ENCODE measurements around the gene MESD.

MESD gene

DNA sequence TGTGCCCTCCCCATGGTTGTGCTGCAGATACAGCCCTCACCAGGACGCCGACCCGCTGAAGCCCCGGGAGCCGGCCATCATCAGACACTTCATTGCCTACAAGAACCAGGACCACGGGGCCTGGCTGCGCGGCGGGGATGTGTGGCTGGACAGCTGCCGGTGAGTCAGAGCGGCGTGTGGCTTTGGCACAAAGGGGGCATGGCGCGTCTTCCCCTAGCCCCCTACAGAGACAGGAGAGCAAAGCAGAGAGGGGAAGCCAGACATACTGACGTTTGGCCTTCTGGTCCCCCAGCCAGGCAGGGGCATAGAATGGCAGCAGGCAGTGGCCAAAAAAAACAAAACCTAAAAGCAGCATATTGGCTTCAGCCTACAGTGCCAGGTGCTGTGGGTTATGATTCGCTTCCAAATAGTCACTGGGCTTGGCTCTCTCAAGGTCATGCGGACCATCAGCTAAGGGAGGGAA is 64.0 kb downstream of the MESD start:
- no peaks in the 10 kb centered on the region for H3K27me3 ChIP-seq (ENCODE audit: control insufficient read depth, insufficient read depth, low read length)
- H3K4me1 ChIP-seq (ENCODE audit: control insufficient read depth, insufficient read depth, low read length): no peaks in the 10 kb centered on the region
- H3K9me3 ChIP-seq (ENCODE audit: control insufficient read depth, insufficient read depth, low read length): no peaks in the 10 kb centered on the region
- H3K9ac ChIP-seq (ENCODE audit: low read depth, low read length): no peak overlapping the region
- H3K4me3 ChIP-seq (ENCODE audit: low read depth, low read length): no peak overlapping the region
- H3K36me3 ChIP-seq (ENCODE audit: control insufficient read depth, insufficient read depth, low read length): no peaks in the 10 kb centered on the region

DNA sequence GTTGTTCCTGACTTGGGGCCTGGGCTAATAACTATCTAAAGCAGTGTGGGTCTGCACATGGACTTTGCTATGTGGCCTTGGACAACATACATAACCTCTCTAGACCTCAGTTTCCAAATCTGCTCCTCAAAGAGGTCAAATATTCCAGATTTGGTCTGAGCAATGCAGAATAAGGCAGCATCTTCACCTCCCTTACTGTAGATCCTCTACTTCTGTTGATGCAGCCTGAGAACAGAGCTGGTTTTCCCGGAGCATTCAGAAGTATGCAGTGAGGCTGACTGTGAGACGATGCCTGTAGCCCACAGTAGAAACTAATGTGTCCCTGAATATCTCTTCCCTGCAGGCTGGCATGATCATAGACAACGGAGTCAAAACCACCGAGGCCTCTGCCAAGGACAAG is 65.3 kb downstream of the MESD start:
- H3K27me3 ChIP-seq (ENCODE audit: control insufficient read depth, insufficient read depth, low read length): no peaks in the 10 kb centered on the region
- H3K9ac ChIP-seq (ENCODE audit: low read depth, low read length): no peak overlapping the region
- no peaks in the 10 kb centered on the region for H3K9me3 ChIP-seq (ENCODE audit: control insufficient read depth, insufficient read depth, low read length)
- H3K4me3 ChIP-seq (ENCODE audit: low read depth, low read length): no peak overlapping the region
- H3K36me3 ChIP-seq (ENCODE audit: control insufficient read depth, insufficient read depth, low read length): no peaks in the 10 kb centered on the region
- no peaks in the 10 kb centered on the region for H3K4me1 ChIP-seq (ENCODE audit: control insufficient read depth, insufficient read depth, low read length)

DNA sequence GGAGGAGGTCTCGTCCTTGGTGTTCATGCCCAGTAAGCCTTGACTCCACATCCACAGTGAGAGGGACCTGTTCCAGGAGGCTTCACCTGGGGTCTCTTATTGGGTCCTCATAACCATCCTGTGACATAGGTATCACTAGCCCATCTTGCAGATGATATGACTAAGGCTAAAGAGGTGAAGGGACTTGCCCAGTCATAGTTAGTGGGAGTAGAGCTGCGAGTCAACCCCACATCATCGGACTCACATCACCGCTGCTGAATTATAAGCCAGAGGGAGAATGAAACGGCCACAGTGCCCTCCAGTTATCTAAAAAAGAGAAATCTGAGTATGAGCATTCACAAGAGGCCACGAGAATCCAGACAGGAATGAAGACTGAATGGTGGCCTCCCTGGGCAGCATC is 66.0 kb downstream of the MESD start:
- Histone ChIP-seq H3K36me3 (ENCODE audit: control insufficient read depth, insufficient read depth, low read length) (no peaks in the 10 kb centered on the region), H3K4me1 (ENCODE audit: control insufficient read depth, insufficient read depth, low read length) (no peaks in the 10 kb centered on the region), H3K27me3 (ENCODE audit: control insufficient read depth, insufficient read depth, low read length) (no peaks in the 10 kb centered on the region), H3K9ac (ENCODE audit: low read depth, low read length) (no peak overlapping the region), H3K4me3 (ENCODE audit: low read depth, low read length) (no peak overlapping the region), H3K9me3 (ENCODE audit: control insufficient read depth, insufficient read depth, low read length) (no peaks in the 10 kb centered on the region)

DNA sequence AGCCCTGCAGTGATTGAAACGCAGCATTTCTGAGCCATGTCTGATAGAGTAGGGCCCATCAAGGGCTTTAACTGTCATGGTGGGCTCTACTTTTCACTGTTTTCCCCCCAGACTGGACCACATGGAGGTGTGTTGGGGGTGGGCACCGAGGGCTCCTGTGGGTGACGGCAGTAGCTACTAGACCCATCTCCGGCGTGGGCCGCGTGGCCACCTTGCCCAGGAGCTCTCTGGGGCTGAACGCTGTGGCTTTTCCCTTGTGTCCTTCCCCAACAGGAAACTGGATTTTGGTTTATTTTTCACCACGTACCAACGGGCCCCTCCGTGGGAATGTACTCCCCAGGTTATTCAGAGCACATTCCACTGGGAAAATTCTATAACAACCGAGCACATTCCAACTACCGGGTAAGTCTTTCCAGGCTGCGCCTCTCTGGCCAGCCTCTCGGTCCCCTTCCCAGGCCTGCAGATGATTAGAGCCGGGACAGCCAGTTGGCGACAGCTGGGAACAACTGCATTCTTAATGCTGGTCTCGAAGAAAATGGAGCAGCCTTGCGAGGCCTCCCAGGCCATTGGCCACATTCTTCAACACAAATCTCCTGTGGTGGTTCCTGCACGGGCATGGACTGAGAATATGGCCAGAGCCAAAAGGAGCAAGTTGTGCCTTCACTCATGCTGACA is 67.7 kb downstream of the MESD start:
- Histone ChIP-seq H3K36me3 (ENCODE audit: control insufficient read depth, insufficient read depth, low read length) (no peaks in the 10 kb centered on the region), H3K4me3 (ENCODE audit: low read depth, low read length) (no peak overlapping the region), H3K27me3 (ENCODE audit: control insufficient read depth, insufficient read depth, low read length) (no peaks in the 10 kb centered on the region), H3K9me3 (ENCODE audit: control insufficient read depth, insufficient read depth, low read length) (no peaks in the 10 kb centered on the region), H3K4me1 (ENCODE audit: control insufficient read depth, insufficient read depth, low read length) (no peaks in the 10 kb centered on the region), H3K9ac (ENCODE audit: low read depth, low read length) (no peak overlapping the region)

DNA sequence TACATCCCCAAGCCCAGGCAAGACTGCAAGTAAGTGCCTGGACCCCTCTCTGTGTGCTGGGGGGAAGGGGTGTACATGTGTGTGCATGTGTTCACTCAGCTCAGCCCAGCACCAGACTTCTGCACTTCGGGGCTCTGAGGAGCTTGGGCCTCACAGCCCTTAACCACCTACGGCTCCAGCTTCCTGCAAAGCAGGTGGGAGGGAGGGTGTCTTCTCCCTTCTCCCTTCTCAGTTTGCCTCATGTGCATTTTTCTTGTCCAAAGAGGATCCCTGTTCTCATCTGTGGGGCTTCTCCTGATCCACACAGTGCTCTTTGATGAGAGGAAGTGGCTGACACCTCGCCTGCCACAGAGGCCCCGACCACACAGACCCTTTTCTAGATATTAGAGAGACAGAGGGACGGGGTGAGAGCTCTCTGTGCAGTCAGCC is 69.3 kb downstream of the MESD start:
- Histone ChIP-seq H3K9ac (ENCODE audit: low read depth, low read length) (no peak overlapping the region), H3K9me3 (ENCODE audit: control insufficient read depth, insufficient read depth, low read length) (no peaks in the 10 kb centered on the region), H3K36me3 (ENCODE audit: control insufficient read depth, insufficient read depth, low read length) (no peaks in the 10 kb centered on the region), H3K27me3 (ENCODE audit: control insufficient read depth, insufficient read depth, low read length) (no peaks in the 10 kb centered on the region), H3K4me1 (ENCODE audit: control insufficient read depth, insufficient read depth, low read length) (peaks cover 7% of the 10 kb centered on the region), H3K4me3 (ENCODE audit: low read depth, low read length) (no peak overlapping the region)

DNA sequence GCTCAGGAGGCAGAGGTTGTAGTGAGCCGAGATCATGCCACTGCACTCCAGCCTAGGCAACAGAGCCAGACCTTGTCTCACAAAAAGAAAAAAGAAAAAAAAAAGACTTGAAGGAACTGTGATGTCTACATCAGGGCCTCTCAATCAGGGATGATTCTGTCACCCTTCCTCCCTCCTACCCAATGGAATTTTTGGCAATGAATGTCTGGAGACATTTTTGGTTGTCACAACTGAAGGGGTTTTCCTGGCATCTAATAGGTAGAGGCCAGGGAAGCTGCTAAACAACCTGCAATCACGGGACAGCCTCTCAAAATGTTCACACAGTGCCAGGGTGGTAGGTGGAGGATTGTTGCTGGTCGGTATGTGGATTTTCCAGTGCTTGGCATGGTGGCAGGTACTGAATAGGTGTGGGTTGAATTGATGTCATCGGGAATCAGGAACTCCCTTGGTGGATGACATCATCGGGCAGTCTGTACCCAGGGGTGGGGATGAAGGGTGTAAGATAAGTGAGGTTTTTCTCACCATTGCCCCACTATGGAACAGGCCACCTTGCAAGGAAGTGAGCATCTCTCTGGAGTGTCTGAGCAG is 71.3 kb downstream of the MESD start:
- no peaks in the 10 kb centered on the region for H3K27me3 ChIP-seq (ENCODE audit: control insufficient read depth, insufficient read depth, low read length)
- no peak overlapping the region for H3K4me3 ChIP-seq (ENCODE audit: low read depth, low read length)
- peaks cover 8% of the 10 kb centered on the region for H3K4me1 ChIP-seq (ENCODE audit: control insufficient read depth, insufficient read depth, low read length)
- no peaks in the 10 kb centered on the region for H3K9me3 ChIP-seq (ENCODE audit: control insufficient read depth, insufficient read depth, low read length)
- no peak overlapping the region for H3K9ac ChIP-seq (ENCODE audit: low read depth, low read length)
- no peaks in the 10 kb centered on the region for H3K36me3 ChIP-seq (ENCODE audit: control insufficient read depth, insufficient read depth, low read length)

DNA sequence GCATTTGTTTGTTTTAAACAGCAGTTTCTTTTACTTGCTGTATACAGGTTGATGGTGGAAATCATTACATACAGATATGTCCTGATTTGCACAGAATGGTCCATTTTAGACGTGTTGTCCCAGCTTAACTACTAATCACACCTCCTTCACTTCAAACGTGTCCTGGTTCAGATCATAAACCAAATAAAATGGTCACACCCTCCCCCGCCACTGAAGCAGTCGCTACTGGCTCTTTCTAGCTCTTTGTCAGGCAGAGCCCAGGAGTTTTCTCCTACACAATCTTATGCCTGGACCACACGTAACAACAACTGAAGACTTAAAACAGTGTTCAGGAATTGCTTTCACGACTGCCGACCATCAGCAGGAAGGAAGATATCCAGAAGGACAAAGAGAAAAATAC is 73.6 kb downstream of the MESD start:
- H3K9ac ChIP-seq (ENCODE audit: low read depth, low read length): no peak overlapping the region
- H3K27me3 ChIP-seq (ENCODE audit: control insufficient read depth, insufficient read depth, low read length): no peaks in the 10 kb centered on the region
- H3K4me1 ChIP-seq (ENCODE audit: control insufficient read depth, insufficient read depth, low read length): peaks cover 8% of the 10 kb centered on the region
- H3K36me3 ChIP-seq (ENCODE audit: control insufficient read depth, insufficient read depth, low read length): no peaks in the 10 kb centered on the region
- H3K9me3 ChIP-seq (ENCODE audit: control insufficient read depth, insufficient read depth, low read length): no peaks in the 10 kb centered on the region
- no peak overlapping the region for H3K4me3 ChIP-seq (ENCODE audit: low read depth, low read length)

DNA sequence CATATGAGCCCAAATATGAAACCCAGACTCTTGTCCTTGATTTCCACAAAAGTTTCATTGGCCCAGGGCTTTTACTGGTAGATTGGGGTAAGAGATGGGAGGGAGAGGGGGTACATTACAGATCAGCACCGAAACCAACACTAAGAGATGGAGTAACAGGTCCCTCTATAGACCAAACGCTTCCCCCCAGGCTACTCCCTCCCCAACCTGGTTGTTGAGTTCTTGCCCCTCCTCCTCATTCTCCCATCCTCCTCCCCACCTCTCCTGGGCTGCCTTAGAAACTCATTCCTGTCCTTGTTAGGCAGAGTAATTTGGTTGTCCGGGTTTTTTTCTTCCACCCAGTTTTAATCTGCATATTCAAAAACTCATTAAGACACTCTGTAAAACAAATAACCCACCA is 74.1 kb downstream of the MESD start:
- Histone ChIP-seq H3K4me1 (ENCODE audit: control insufficient read depth, insufficient read depth, low read length) (peaks cover 8% of the 10 kb centered on the region), H3K9me3 (ENCODE audit: control insufficient read depth, insufficient read depth, low read length) (no peaks in the 10 kb centered on the region), H3K27me3 (ENCODE audit: control insufficient read depth, insufficient read depth, low read length) (no peaks in the 10 kb centered on the region), H3K36me3 (ENCODE audit: control insufficient read depth, insufficient read depth, low read length) (no peaks in the 10 kb centered on the region), H3K9ac (ENCODE audit: low read depth, low read length) (no peak overlapping the region), H3K4me3 (ENCODE audit: low read depth, low read length) (no peak overlapping the region)

DNA sequence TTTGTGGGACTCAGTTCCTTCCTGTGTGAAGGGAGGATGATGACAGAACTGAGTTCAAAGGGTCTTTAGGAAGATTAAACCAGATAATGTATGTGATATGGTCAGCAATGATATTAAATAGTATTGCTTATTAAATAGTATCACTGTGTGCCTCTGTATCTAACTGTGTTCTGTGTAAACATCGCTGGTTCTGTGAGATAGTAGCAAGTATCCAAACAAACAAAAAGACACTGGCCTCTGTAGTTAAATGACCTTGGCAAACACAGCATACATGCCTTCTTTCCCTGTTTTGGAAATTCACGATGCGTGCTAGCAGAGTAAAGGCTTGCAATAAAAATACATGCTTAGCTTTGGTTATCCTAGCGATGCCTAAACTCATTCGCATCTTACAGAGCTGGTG is 76.1 kb downstream of the MESD start:
- Histone ChIP-seq H3K4me3 (ENCODE audit: low read depth, low read length) (no peak overlapping the region), H3K36me3 (ENCODE audit: control insufficient read depth, insufficient read depth, low read length) (no peaks in the 10 kb centered on the region), H3K4me1 (ENCODE audit: control insufficient read depth, insufficient read depth, low read length) (peaks cover 8% of the 10 kb centered on the region), H3K9me3 (ENCODE audit: control insufficient read depth, insufficient read depth, low read length) (no peaks in the 10 kb centered on the region), H3K9ac (ENCODE audit: low read depth, low read length) (no peak overlapping the region), H3K27me3 (ENCODE audit: control insufficient read depth, insufficient read depth, low read length) (no peaks in the 10 kb centered on the region)

DNA sequence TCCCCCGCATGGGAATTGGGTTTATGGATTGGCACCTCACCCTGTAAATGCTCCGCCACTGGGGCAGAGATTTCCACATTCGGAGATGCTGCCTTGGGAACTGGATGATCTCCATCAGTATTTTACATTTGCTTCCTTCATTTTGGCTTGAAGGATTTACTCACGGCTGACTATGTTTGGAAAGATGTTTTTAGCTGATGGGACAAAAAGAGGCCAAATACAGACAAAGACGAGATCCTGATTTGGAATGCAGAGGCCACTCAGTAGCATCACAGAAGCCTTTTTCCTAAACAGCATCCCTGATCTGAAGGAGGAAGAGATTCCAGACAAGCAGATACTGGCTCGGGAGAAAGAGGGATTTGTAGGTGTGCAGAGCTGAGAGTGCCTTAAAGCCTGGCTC is 76.9 kb downstream of the MESD start:
- Histone ChIP-seq H3K36me3 (ENCODE audit: control insufficient read depth, insufficient read depth, low read length) (no peaks in the 10 kb centered on the region), H3K27me3 (ENCODE audit: control insufficient read depth, insufficient read depth, low read length) (no peaks in the 10 kb centered on the region), H3K4me1 (ENCODE audit: control insufficient read depth, insufficient read depth, low read length) (peaks cover 8% of the 10 kb centered on the region), H3K4me3 (ENCODE audit: low read depth, low read length) (no peak overlapping the region), H3K9ac (ENCODE audit: low read depth, low read length) (no peak overlapping the region), H3K9me3 (ENCODE audit: control insufficient read depth, insufficient read depth, low read length) (no peaks in the 10 kb centered on the region)

DNA sequence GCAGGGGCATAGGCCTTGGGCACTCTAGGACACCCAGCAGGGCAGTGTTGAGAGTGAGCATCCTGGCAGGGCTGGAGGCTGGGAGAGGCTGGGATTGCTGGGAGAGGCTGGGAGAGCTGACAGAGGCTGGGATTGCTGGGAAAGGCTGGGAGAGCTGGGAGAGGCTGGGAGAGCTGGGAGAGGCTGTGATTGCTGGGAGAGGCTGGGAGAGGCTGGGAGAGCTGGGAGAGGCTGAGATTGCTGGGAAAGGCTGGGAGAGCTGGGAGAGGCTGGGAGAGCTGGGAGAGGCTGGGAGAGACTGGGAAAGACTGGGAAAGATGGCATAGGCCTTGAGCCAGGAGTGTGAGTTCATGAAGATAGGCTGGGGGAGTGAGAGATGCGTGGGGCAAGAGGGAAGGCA is 77.8 kb downstream of the MESD start:
- Histone ChIP-seq H3K9me3 (ENCODE audit: control insufficient read depth, insufficient read depth, low read length) (no peaks in the 10 kb centered on the region), H3K36me3 (ENCODE audit: control insufficient read depth, insufficient read depth, low read length) (no peaks in the 10 kb centered on the region), H3K4me3 (ENCODE audit: low read depth, low read length) (no peak overlapping the region), H3K9ac (ENCODE audit: low read depth, low read length) (no peak overlapping the region), H3K27me3 (ENCODE audit: control insufficient read depth, insufficient read depth, low read length) (no peaks in the 10 kb centered on the region), H3K4me1 (ENCODE audit: control insufficient read depth, insufficient read depth, low read length) (peaks cover 8% of the 10 kb centered on the region)

DNA sequence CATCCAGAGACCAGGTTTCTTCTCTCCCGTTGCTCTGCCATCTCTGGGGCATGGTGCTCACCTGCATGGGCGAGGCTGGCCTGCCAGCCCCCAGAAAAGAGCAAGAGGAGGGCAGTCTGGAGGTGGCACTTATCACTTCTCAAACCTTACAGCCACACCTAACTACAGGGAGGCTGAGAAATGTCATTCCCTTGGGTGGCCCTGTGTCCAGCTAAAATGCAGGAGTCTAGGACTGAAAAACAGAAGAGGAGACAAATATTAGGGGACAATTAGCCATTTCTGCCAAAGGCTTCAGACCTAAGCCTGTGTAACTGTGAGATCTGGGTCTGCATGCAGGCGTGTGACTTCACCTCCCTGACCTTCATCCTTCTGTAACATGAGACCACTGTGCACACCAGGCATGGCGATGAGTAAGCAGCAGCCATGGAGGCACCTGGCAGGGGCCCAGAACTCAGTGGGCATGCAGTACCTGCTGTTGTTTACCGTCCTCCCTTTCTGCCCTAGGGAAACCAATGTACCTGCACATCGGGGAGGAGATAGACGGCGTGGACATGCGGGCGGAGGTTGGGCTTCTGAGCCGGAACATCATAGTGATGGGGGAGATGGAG is 83.4 kb downstream of the MESD start:
- no peaks in the 10 kb centered on the region for H3K27me3 ChIP-seq (ENCODE audit: control insufficient read depth, insufficient read depth, low read length)
- H3K9me3 ChIP-seq (ENCODE audit: control insufficient read depth, insufficient read depth, low read length): no peaks in the 10 kb centered on the region
- H3K36me3 ChIP-seq (ENCODE audit: control insufficient read depth, insufficient read depth, low read length): no peaks in the 10 kb centered on the region
- no peaks in the 10 kb centered on the region for H3K4me1 ChIP-seq (ENCODE audit: control insufficient read depth, insufficient read depth, low read length)
- H3K4me3 ChIP-seq (ENCODE audit: low read depth, low read length): no peak overlapping the region
- no peak overlapping the region for H3K9ac ChIP-seq (ENCODE audit: low read depth, low read length)

All from iPS-15b (cell line).